Central memory CD8-positive, alpha-beta T cell (primary cell): ENCODE data around the gene PPFIA4.

Source experiments
- ATAC-seq: fragments of 150-1000 bp; cut with Tn5 transposase; replicated peaks from 2 replicates; pipeline ENCODE4 v1.10.0; 2022; ENCODE audit warnings: mild to moderate bottlenecking, moderate FRiP score, moderate number of reproducible peaks; ENCODE audit not compliant: poor library complexity, severe bottlenecking; ENCODE audit errors: extremely low read depth
- DNase-seq, 2 donors: peaks; one replicate each; pipeline ENCODE4 v3.0.0; 2021; ENCODE audit warnings: low spot score in 2 of 2
- H3K27ac Mint-ChIP-seq: one replicate; pipeline ENCODE4 v1.8.0; 2022; ENCODE audit warnings: low read depth, mild to moderate bottlenecking, moderate library complexity, mixed read lengths
- H3K27me3 Mint-ChIP-seq: one replicate; pipeline ENCODE4 v1.8.0; 2022; ENCODE audit warnings: mixed read lengths
- H3K36me3 Mint-ChIP-seq: one replicate; pipeline ENCODE4 v1.8.0; 2022; ENCODE audit warnings: mild to moderate bottlenecking, moderate library complexity, mixed read lengths; ENCODE audit not compliant: insufficient read depth
- H3K4me1 Mint-ChIP-seq: one replicate; pipeline ENCODE4 v1.8.0; 2022; ENCODE audit warnings: mixed read lengths
- H3K4me3 Mint-ChIP-seq: one replicate; pipeline ENCODE4 v1.8.0; 2022; ENCODE audit warnings: mild to moderate bottlenecking, moderate library complexity, mixed read lengths
- H3K9me3 Mint-ChIP-seq: one replicate; pipeline ENCODE4 v1.8.0; 2022; ENCODE audit warnings: mixed read lengths

The PPFIA4 gene

DNA sequence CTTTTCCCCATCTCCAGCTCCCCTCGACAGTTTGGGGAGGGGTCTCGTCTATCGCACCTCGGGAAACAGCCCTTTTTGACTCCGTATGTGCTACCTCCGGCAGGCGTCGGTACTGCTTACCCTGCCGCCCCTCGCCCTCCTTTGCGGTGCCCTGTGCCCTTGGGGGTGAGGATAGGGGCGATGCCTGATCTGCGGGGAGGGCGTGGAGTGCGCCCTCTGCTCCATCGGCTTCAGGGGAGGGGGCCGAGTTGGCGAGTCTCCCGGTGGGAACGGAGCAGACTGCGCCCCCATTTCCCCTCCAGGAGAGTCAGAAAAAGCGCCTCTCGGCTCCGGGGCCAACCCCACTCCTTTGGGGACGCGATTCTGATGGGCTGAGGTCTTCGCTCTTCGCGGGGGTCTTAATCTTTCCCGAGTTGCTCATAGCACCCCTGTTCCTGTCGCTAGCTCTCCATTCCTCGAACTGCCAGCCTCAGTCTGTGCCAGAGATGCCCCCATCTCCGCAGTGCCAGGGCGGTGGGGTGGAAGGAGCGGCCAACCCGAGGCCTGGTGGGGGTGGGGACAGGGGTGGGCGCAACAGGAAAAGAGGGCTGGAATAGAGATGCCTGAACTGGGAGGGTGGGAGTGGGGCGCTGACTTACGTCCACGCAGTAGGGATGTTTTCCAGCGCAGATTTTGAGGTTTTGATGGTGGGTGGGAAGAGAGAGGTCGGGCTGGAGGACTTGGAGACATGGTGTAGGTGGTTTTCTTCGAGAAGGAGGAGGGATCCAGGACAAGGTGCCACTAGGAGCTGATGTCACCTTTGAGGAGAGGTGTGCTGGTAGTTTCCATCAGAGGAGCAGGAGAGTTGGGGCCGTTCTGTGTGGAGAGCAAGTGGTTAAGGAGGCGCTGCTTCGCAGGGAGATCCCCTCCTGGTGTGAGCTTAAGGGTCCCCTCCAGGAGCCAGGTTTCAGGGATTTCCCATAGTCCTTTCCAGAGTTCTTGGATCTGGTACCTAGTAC is 674 bp downstream of the PPFIA4 start:
- Mint-ChIP-seq H3K9me3 (peaks cover 7% of the 10 kb centered on the region), H3K36me3 (peaks cover 21% of the 10 kb centered on the region), H3K27ac (peak overlapping the region; percentile 77), H3K27me3 (no peaks in the 10 kb centered on the region), H3K4me1 (peaks cover 10% of the 10 kb centered on the region), H3K4me3 (peak overlapping the region; percentile 60)
- ATAC-seq (peak; percentile 33), DNase-seq (no peak)

DNA sequence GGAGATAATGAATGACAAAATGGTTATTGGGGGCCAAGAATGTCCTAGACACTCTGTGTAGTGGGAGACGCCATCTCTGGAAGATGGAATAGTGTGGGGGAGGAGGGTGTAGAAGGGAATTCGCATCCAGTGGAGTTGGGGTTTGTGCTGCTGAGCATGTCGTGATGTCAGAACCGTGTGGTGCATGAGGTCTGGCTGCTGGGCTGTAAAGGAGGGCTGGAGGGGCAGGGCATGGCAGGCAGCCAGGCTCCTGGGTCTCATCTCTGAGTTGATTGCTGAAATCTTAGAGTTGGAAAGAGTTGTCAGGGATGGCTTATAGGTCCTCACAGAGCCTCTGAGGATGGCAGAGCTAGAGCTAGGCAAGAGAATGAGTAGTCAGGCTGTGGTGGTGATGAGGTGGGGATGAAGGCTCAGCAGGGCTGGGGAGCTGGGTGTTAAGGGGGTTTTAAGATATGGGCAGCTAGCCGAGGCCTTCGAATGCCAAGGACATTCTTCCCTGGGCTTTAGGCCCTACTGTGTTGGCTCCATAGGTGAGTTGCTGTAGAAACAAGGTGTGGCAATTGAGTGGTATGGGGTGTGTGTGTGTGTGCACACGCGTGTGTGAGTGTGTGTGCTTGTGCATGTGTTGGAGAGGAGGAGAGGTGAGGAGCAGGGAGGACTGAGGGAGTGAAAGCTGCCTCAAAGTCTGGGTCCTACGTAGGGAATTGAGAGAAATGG is 1.9 kb downstream of the PPFIA4 start:
- H3K9me3 Mint-ChIP-seq = peaks cover 7% of the 10 kb centered on the region
- DNase-seq (no peak), ATAC-seq (no peak)
- H3K27me3 Mint-ChIP-seq = no peaks in the 10 kb centered on the region
- peaks cover 10% of the 10 kb centered on the region for H3K4me1 Mint-ChIP-seq
- no peak overlapping the region for H3K4me3 Mint-ChIP-seq
- H3K36me3 Mint-ChIP-seq = peaks cover 15% of the 10 kb centered on the region
- H3K27ac Mint-ChIP-seq = no peak overlapping the region

DNA sequence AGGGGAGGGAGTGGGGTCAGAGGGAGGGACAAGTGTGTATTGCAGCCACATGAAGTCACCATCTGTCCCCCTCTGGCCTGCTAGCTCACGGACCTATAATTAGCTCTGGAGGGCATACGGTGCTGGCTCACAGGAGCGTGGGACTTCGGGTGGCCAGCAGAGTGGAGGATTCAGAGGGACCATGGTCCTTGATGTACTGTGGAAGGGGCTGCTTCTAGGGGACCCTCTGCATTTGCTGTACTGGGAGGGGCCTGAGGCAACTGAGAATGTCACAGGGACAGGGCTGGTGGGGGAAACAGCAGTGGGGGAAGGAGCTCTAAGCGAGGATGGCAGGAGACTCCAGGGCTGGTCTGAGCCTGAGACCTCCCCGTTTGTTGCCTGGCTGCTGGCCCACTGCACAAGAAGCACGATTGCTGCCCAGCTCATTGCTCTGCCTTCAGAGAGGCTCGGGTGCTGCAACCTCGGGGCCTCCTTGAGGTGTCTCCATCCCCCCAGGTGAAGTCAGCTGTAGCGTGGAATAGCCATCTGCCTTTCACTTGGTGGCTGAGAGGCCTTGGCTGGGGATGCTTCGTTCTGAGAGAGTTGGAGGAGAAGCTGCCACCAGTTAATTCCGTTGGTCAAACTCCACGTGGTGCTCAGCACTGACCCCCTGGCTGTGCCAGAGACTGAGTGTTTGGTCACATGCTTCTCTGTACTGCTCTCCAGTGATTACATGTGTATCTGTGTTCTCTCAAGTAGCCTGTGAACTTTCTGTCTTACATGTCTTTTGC is 2.7 kb downstream of the PPFIA4 start:
- no peak for DNase-seq
- H3K4me3 Mint-ChIP-seq = no peak overlapping the region

DNA sequence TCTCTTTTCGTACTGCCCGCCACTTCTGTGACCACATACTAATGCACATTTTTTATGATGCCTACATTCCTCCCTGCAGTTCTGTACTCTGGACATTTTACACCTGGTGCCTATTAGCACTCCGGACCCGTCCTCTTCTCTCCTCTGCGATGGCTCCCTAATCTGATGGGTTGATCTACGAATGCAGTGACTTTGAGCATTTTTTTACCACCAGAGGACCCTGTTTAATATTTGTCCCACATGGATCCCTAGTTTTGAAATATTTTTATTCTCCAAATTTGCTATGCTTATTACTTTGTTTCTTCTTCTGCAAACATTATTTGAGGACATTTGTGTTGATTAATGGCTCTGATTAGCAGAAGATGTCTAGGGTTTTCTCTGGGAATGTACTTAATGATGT is 5.2 kb downstream of the PPFIA4 start:
- DNase-seq (no peak), ATAC-seq (no peak)
- Mint-ChIP-seq H3K4me1 (no peaks in the 10 kb centered on the region), H3K27ac (no peak overlapping the region), H3K4me3 (no peak overlapping the region), H3K36me3 (peaks cover 6% of the 10 kb centered on the region), H3K9me3 (no peaks in the 10 kb centered on the region), H3K27me3 (no peaks in the 10 kb centered on the region)

More for the DNA sequence above, 2.7 kb downstream of the PPFIA4 start:
- no peak overlapping the region for H3K27ac Mint-ChIP-seq
- peaks cover 7% of the 10 kb centered on the region for H3K9me3 Mint-ChIP-seq
- peaks cover 10% of the 10 kb centered on the region for H3K36me3 Mint-ChIP-seq
- no peaks in the 10 kb centered on the region for H3K27me3 Mint-ChIP-seq
- H3K4me1 Mint-ChIP-seq = peaks cover 10% of the 10 kb centered on the region
- ATAC-seq = no peak

DNA sequence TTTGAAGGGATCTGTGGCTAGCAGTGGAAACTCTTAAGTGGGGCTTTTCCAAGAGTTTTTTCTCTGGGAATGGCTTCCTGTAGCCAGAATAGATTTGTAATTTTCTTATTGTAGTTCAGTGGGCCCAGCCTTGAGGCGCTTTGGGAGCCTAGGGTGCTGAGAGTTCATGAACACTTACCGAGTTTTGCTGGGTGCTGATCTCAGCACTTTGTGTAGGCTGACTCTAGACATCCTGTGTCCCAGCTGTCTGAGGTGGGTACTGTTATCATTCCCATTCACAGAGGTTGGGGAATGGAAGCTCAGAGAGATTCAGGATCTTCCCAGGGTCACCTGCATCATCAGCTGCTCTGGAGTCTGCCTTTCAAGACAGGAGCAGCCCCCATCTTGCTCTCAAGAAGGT is 7.0 kb downstream of the PPFIA4 start:
- Mint-ChIP-seq H3K27ac (no peak overlapping the region), H3K4me3 (no peak overlapping the region), H3K27me3 (peaks cover 9% of the 10 kb centered on the region), H3K9me3 (no peaks in the 10 kb centered on the region), H3K36me3 (peaks cover 2% of the 10 kb centered on the region), H3K4me1 (no peaks in the 10 kb centered on the region)
- ATAC-seq (no peak), DNase-seq (no peak)

DNA sequence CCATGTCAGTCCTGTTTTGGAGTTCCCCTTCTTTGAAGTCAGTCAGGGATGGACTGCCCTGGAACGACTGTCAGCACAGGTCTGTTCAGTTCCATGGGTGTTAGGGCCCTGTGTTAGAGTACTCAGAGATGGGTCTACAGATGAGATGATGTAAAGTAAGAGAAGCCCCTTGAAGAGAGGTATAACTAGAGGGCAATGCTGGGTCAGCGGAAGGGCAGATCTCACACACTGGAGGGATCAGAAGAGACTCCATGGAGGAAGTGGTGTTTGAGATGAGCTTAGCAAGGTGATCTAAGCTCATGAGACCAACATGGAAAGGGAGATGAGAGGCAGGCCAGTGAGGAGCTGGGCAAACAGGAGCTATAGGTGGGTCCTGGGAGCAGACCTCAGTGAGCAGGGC is 7.6 kb downstream of the PPFIA4 start:
- DNase-seq = no peak
- no peak for ATAC-seq
- H3K4me1 Mint-ChIP-seq = no peaks in the 10 kb centered on the region
- no peak overlapping the region for H3K4me3 Mint-ChIP-seq
- H3K36me3 Mint-ChIP-seq = peaks cover 2% of the 10 kb centered on the region
- no peaks in the 10 kb centered on the region for H3K9me3 Mint-ChIP-seq
- H3K27ac Mint-ChIP-seq = no peak overlapping the region
- H3K27me3 Mint-ChIP-seq = peaks cover 15% of the 10 kb centered on the region

DNA sequence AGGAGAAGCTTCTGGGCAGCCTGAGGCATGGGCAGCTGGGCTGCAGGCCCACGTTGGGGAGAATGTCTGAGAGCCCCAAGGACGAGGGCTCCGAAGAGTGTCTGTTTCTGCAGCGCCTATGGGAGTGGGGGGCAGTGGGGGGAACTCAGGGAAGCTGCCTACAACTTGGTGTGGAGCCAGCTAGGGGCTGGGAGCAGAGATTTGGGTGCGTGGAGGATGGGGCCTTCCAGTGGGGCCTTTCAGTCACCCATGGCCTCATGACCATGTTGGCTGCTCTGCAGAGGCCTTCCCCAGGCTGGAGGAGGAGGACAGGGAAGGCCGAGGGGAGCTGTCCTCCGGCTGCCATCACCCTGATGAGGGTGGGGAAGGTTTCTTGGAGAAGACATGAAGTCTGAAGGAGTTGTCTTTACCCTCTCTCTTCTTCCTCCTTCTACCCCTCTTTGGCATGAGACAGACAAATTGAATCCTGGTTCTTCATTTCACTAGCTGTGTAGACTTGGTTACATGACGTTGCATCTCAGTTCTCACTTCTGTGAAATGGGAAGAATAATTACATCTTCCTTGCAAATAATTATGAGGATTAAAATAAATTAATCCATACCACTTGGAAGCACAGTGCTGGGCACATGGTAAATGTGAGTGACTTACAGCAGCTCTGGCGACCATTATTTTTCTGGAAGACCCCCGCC is 8.3 kb downstream of the PPFIA4 start:
- no peak for ATAC-seq
- Mint-ChIP-seq H3K4me3 (no peak overlapping the region), H3K9me3 (no peaks in the 10 kb centered on the region), H3K27ac (no peak overlapping the region), H3K27me3 (peaks cover 21% of the 10 kb centered on the region), H3K36me3 (no peaks in the 10 kb centered on the region), H3K4me1 (peaks cover 6% of the 10 kb centered on the region)
- DNase-seq = no peak

DNA sequence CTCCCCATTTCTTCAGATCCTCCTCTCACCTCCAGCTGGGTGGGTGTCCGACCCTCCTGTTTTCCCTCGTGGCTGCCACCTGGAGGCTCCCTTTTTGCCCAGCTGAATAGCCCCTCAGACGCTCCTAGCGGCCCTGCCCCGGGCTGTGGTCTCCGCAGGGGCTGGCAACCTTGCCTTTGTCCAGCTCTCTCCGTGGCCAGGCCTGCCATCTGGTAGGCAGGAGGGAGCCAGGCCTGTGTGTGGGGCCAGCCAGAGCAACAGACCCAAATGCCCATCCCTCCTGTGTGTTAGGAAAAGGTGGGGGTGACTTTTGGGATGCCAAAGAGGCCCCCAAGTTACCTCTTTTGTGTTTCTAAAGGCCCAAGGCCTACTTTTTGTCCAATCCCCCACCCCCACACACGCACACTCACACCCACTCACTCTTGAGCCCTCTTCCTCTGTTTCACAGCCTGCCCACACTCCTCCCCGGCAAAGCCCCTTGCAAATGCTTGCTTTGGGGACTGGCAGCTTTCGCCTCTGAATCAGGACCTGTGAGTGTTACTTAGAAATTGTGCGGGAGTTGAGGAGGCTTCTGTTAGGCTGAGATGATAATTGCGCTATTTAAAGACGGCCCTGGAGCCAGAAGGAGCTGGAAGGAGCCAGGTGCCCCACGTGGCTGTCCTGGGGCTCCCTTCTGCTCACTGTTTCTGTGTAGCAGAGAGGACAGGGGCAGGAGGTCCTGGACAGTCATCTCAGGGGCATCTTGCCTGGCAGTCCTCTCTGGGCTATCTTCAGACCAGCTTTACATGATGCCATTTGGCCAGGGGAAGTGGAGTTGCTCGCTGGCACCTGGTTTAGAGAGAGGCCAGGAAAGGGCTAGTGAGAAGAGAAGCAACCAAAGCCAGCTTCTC is 9.1 kb downstream of the PPFIA4 start:
- H3K36me3 Mint-ChIP-seq = no peaks in the 10 kb centered on the region
- no peaks in the 10 kb centered on the region for H3K9me3 Mint-ChIP-seq
- no peak overlapping the region for H3K27ac Mint-ChIP-seq
- no peak for DNase-seq
- peaks cover 8% of the 10 kb centered on the region for H3K4me1 Mint-ChIP-seq
- H3K27me3 Mint-ChIP-seq = peaks cover 23% of the 10 kb centered on the region
- no peak for ATAC-seq
- no peak overlapping the region for H3K4me3 Mint-ChIP-seq

DNA sequence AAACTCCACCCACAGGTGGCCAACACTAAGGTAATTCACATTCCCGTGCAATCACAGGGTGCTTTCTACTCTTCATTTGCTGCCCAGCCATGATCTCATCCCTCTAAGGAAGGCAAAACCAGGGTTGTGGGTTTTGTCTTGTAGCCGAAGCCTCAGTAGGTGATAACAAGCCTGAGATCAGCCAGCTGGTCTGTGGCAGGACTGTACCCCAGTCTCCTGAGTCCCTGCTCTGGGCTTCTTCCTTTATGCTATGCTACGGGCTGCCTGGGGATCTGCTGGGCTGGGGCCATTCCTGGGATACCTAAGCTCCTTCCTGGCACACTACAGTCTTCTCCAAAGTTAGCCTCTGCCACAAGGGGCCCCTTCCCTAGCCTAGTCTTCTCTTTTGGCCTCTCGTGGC is 9.8 kb downstream of the PPFIA4 start:
- Mint-ChIP-seq H3K27me3 (peaks cover 23% of the 10 kb centered on the region), H3K9me3 (no peaks in the 10 kb centered on the region), H3K27ac (no peak overlapping the region), H3K4me1 (peaks cover 8% of the 10 kb centered on the region), H3K4me3 (no peak overlapping the region), H3K36me3 (no peaks in the 10 kb centered on the region)
- no peak for DNase-seq
- no peak for ATAC-seq

DNA sequence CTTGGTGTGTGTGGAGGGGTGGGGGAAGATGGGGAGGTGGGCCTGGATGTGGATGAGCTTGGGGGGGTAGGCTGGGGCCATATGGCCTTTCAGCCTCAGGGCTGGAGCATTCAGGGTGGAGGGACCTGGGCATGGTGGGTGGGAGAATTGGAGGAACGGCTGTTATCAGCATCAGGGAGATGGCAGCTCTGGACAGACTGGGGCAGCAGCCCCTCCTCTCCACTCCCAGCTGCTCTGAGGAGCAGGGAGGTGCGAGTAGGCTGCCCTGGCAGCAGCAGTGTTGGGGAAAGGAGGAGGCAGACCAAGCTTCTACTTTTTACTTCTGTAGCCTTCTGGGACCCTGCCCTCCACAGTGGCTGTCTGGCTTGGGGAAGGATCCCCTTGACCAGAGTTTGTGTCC is 10.2 kb downstream of the PPFIA4 start:
- ATAC-seq = no peak
- Mint-ChIP-seq H3K36me3 (no peaks in the 10 kb centered on the region), H3K27ac (no peak overlapping the region)

DNA sequence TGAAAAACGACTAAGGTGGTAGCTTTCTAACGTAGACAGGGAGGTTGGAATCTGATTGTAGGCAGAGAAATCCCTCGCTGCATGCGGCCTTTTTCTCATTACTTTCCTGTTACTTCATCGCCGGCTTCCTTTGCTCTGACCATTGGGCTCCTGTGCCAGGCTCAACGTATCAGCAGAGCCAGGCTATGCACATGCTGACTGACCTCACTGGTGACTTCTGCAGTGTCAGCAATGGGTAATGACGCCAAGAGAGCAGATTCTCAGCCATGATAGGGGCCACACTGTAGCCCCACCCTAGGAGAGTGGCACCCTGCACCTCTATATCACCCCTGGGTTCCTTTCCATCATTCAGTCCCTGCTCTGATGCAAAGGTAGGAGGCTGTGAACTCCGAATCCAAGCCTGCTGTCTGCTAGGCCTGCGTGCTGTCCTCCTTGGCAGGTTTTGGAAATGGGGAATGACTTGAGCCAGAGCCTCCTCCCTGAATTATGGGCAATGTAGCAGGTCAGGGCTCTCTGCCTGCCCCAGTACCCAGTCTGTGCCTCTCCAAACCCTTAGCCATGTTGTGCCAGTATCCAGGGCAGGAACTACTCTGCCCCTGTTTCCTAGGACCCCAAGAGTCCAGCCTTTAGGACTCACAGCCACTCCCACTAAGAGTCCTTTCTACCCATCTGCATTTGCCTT is 11.4 kb downstream of the PPFIA4 start:
- ATAC-seq (no peak), DNase-seq (no peak)
- peaks cover 23% of the 10 kb centered on the region for H3K27me3 Mint-ChIP-seq
- peaks cover 8% of the 10 kb centered on the region for H3K4me1 Mint-ChIP-seq
- no peaks in the 10 kb centered on the region for H3K36me3 Mint-ChIP-seq
- H3K4me3 Mint-ChIP-seq = no peak overlapping the region
- H3K9me3 Mint-ChIP-seq = no peaks in the 10 kb centered on the region
- no peak overlapping the region for H3K27ac Mint-ChIP-seq

More for the DNA sequence above, 10.2 kb downstream of the PPFIA4 start:
- Mint-ChIP-seq H3K9me3 (no peaks in the 10 kb centered on the region), H3K4me3 (no peak overlapping the region), H3K27me3 (peaks cover 23% of the 10 kb centered on the region), H3K4me1 (peaks cover 8% of the 10 kb centered on the region)
- no peak for DNase-seq
